HUES48 (cell line): Measurements from ENCODE around the gene SPDYE17.
"Not testable (repeated sequence)": the region's sequence is repeated elsewhere in the genome, so short reads cannot be mapped to it uniquely, and the experiment has no call there.

ENCODE experiments used
- H3K27ac ChIP-seq: one replicate; pipeline ENCODE4 v1.7.0; 2013; ENCODE audit warnings: low read depth, low read length, inconsistent platforms
- H3K27me3 ChIP-seq: 2 replicates; pipeline ENCODE4 v1.6.1; 2013; ENCODE audit warnings: mild to moderate bottlenecking, low read length; ENCODE audit not compliant: control insufficient read depth, insufficient read depth
- H3K36me3 ChIP-seq: 2 replicates; pipeline ENCODE4 v1.6.1; 2013; ENCODE audit warnings: low read length; ENCODE audit not compliant: control insufficient read depth, insufficient read depth
- H3K4me1 ChIP-seq: 2 replicates; pipeline ENCODE4 v1.6.1; 2013; ENCODE audit warnings: mild to moderate bottlenecking, low read length; ENCODE audit not compliant: control insufficient read depth, insufficient read depth
- H3K4me3 ChIP-seq: 2 replicates; pipeline ENCODE4 v1.5.1; 2013; ENCODE audit warnings: mild to moderate bottlenecking, low read depth, low read length
- H3K9ac ChIP-seq: 2 replicates; pipeline ENCODE4 v1.6.1; 2013; ENCODE audit warnings: mild to moderate bottlenecking, low read depth, low read length, moderate library complexity
- H3K9me3 ChIP-seq: 2 replicates; pipeline ENCODE4 v1.6.1; 2013; ENCODE audit warnings: low read length; ENCODE audit not compliant: control insufficient read depth, insufficient read depth

SPDYE17 gene

DNA sequence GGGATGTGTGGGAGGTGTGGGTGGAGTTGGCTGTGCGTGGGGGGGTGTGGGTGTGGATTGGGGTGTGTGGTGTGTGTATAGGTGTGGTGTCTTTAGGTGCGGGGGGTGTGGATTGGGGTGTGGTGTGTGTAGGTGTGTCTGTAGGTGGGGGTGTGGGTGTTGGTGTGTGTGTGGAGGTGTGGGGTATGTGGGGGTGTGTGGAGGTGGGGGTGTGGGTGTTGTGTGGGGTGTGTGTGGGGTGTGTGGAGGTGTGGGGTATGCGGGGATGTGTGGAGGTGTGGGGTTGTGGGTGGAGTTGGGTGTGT is 33.9 kb downstream of the SPDYE17 start:
- Histone ChIP-seq H3K4me1 (no peaks in the 10 kb centered on the region), H3K27me3 (no peaks in the 10 kb centered on the region), H3K27ac (no peak overlapping the region), H3K36me3 (peaks cover 2% of the 10 kb centered on the region; the same call in 1 of the 2 replicates), H3K4me3 (no peak overlapping the region), H3K9me3 (no peaks in the 10 kb centered on the region), H3K9ac (no peak overlapping the region)

DNA sequence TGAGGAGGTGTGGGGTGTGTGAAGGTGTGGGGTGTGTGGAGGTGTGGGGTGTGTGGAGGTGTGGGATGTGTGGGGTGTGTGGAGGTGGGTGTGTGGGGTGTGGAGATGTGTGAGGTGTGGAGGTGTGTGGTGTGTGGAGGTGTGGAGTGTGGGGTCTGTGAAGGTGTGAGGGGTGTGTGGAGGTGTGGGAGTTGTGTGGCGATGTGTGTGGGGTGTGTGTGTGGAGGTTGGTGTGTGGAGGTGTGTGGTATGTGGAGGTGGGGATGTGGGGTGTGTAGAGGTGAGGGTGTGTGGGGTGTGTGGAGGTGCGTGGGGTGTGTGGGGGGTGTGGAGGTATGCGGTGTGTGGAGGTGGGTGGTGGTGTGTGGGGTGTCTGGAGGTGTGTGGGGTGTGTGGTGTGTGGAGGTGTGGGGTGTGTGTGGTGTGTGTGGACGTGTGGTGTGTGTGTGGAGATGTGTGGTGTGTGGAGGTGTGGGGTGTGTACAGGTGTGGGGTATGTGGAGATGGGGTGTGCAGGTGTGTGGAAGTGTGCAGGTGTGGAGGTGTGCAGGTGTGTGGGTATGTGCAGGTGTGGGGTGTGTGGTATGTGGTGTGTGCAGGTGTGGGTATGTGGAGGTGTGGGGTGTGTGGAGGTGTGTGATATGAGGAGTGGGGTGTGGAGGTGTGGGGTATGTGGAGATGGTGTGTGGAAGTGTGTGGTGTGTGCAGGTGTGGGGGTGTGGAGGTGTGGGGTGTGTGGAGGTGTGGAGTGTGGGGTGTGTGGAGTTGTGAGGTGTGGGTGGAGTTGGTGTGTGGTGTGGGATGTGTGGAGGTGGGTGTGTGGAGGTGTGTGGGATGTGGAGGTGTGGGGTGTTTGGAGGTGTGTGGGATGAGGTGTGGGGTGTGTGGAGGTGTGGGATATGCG is 34.5 kb downstream of the SPDYE17 start:
- H3K4me3 ChIP-seq: no peak overlapping the region
- no peaks in the 10 kb centered on the region for H3K4me1 ChIP-seq
- no peak overlapping the region for H3K9ac ChIP-seq
- peaks cover 2% of the 10 kb centered on the region; the same call in 1 of the 2 replicates for H3K36me3 ChIP-seq
- H3K9me3 ChIP-seq: no peaks in the 10 kb centered on the region
- H3K27me3 ChIP-seq: no peaks in the 10 kb centered on the region
- H3K27ac ChIP-seq: no peak overlapping the region

DNA sequence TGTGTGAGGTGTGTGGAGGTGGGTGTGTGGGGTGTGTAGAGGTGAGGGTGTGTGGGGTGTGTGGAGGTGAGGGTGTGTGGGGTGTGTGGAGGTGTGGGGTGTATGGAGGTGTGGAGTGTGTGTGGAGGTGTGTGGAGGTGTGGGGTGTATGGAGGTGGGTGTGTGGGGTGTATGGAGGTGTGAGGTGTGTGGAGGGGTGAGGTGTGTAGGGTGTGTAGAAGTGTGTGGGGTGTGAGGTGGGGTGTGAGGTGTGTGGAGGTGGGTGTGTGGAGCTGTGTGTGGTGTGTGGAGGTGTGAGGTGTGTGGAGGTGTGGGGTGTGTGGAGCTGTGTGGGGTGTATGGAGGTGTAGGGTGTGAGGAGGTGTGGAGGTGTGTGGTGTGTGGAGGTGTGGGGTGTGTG is 35.2 kb downstream of the SPDYE17 start:
- not testable (repeated sequence) for H3K9ac ChIP-seq, H3K36me3 ChIP-seq, H3K27me3 ChIP-seq, H3K9me3 ChIP-seq, H3K4me3 ChIP-seq, H3K4me1 ChIP-seq, H3K27ac ChIP-seq

DNA sequence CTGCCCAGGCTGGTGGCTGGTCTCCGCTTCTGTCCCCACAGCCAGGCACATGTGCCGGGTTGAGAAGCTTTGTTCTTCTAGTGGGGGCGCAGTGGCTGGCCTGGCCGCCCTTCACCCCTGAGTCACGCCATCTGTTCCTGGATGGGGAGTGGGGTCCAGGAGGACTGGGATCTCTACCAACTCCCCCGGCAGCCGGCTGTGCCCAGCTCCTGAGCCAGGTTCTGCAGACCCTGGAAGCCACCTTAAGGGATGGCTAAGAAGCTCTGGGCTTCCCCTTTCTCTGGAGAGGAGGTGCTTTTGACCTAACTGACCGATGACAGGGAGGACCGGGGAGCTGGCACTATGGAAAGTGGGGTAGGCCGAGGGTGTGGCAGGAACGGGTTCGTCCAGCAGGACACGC is 37.9 kb downstream of the SPDYE17 start:
- H3K4me3 ChIP-seq, H3K9ac ChIP-seq, H3K27ac ChIP-seq, H3K9me3 ChIP-seq, H3K4me1 ChIP-seq, H3K27me3 ChIP-seq, H3K36me3 ChIP-seq: not testable (repeated sequence)

DNA sequence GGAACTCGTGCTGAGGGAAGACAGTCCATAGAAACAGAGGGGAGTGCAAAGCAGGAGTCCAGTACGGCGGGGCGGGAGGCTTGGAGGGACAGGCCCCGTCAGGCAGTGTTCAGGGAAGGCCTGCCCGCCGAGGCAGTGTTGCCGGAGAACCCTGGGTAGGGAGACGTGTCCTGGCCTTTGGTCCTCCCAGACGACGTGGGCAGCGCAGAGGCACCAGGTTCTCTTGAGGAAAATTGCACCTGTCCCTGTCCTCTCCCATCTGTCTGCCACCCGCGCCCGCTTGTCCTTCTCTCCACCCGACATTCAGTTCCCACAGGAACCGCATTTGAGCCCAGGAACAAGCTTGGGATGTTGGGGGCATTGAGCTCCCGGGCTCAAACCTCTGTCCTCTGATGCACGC is 38.3 kb downstream of the SPDYE17 start:
- H3K9ac ChIP-seq, H3K9me3 ChIP-seq, H3K4me3 ChIP-seq, H3K4me1 ChIP-seq, H3K27ac ChIP-seq, H3K36me3 ChIP-seq, H3K27me3 ChIP-seq: not testable (repeated sequence)

DNA sequence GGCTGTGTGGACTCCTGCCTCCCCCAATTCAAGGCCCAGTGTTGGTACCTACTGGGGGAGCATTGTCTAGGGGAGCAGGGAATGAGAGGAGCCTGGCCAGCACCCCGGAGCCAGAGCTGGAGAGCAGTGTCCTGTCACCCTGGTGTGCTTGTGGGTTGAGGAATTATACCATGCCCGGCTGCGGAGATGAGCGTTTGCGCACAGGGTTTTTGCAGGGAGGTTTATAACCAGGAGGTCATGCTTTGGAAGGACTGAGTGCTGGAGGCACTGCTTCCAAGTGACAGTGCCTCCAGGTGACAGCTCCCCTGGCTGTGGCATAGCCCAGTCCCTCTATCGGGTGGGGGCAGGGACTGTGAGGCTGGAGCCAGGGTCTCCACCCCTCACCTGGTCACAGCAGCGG is 39.3 kb downstream of the SPDYE17 start:
- not testable (repeated sequence) for H3K4me1 ChIP-seq, H3K27ac ChIP-seq, H3K4me3 ChIP-seq, H3K9me3 ChIP-seq, H3K36me3 ChIP-seq, H3K27me3 ChIP-seq, H3K9ac ChIP-seq

DNA sequence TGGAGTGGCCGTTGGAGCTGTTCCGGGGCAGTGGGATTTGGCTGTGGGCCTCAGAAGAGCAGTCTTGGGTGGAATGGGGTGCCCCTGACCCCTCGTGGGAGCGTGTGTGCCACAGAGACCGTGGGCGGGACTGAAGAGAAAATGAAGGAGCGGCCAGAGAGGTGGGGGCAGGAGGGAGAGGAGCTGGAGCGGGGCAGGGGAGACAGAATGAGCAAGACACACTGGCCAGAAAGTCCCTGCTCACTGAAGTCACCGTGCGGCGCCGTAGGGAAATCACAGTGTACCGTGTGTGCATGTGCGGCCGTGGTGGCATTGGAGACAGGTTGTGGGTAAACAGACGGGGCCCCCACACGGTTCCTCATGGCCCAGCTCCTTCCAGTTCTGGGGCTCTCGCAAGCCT is 40.0 kb downstream of the SPDYE17 start:
- not testable (repeated sequence) for H3K36me3 ChIP-seq, H3K27ac ChIP-seq, H3K9ac ChIP-seq, H3K4me1 ChIP-seq, H3K4me3 ChIP-seq, H3K27me3 ChIP-seq, H3K9me3 ChIP-seq

DNA sequence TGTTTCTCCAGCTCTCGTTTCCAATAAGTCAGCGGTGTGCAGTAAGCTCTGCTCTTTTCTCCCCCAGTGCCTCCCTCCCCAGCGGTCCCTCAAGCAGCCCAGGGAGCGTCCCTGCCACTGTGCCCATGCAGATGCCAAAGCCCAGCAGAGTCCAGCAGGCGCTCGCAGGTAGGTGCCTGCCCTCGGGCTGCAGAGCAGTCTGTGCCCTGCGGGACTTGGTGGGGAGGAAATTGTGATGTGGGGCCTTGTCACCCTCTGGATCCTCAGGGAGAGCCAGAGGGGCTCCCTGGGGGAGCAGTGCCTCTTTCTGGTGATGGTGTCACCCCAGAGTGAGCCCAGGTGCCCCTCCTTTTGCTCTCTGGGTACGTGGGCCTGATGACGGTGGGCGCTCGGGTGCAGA is 42.0 kb downstream of the SPDYE17 start:
- not testable (repeated sequence) for H3K27ac ChIP-seq, H3K4me3 ChIP-seq, H3K9me3 ChIP-seq, H3K4me1 ChIP-seq, H3K36me3 ChIP-seq, H3K27me3 ChIP-seq, H3K9ac ChIP-seq

DNA sequence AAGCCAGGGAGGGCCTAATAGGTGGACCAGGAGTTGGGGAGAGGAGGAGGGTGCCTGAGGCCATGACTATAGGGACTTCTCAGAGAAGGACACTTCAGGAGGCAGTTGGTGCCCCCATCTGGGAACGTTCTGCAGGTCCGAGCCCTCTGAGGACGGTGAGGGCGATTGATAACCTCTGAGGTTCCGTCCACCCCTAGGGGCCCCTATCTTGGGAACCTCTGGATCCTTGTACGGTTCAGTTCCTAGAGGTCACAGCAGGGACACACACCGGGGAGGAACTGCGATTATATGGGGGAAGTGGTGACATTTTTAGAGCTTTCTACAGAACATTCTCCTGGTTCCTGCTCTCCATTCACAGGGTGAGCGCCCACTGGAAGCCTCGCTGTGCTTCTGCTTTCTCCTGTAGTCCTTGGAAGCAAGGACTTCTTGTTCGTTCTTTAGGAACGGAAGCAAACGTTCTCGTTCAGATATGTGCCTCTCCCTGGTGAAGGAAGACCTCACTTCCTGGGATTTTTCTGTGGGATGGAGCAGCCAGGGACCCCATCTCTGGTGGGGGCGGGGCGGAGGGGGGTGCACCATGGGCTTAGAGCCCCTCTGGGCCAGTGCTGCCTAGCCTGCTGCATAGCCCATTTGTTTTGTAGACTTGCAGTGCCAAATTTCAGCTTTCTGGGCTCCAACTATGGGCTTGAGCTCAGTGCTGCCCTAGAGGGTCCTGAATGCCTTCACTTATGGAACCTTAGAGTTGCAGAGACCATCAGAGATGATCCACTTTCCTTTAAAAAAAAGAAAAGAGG is 46.0 kb downstream of the SPDYE17 start:
- not testable (repeated sequence) for H3K4me1 ChIP-seq, H3K9me3 ChIP-seq, H3K27ac ChIP-seq, H3K4me3 ChIP-seq, H3K36me3 ChIP-seq, H3K27me3 ChIP-seq, H3K9ac ChIP-seq

DNA sequence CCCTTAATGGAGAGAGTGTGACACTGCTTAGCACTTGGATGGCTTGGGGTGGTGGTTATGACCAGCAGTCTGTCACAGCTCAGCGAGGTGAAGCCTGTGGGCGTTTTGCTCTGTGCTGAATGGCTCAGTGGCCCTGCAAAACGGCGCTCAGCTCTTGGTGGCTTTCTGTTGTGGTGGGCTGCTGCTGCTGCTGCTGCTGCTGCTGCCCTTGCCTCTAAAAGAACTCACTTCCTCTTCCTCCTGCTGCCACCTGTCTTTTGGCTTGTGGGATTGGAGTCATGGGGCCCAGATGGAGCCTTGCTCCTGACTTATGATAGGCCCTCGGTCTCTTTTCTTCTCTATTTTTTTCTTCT is 47.4 kb downstream of the SPDYE17 start:
- H3K9ac ChIP-seq, H3K27ac ChIP-seq, H3K36me3 ChIP-seq, H3K27me3 ChIP-seq, H3K4me3 ChIP-seq, H3K9me3 ChIP-seq, H3K4me1 ChIP-seq: not testable (repeated sequence)

DNA sequence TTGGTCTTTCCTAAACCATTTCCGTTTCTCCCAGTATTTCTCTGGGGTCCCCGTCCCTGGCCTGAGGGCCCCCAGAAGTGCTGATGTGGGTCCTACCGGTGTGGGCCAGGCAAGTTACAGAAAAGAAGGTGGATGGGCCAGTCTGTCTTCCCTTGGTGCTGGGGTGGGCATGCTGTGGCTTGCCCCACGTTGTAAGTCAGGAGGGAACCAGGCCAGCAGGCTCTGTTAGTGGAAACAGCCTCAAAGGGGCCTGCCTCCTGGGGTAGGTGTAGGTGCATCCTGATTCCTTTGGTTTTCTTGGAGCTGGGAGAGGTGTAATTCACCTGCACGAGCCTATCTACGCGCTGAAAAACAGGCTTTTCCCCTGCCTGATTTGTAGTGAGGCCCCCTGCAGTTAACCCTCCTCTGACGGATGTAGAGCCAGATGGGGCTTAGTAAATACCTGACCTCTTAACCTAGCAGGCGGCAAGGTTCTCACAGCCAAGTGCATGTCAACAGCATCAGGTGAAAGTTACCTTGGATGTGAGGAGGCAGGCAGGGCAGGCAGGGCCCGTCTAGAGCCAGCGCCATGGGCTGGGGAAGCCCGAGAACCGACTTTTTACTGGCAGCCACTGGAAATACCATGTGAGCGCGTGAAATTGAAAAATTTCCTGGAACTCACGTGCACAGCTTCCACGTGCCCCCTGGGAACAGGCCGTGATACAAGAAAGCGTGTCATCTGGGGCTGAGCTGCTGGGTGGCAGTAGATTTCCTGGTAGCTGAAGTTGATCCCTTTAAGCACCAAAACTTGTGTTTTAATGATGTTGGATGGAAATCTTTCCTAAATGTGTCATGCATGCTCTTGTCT is 48.0 kb downstream of the SPDYE17 start:
- not testable (repeated sequence) for H3K9ac ChIP-seq, H3K27ac ChIP-seq, H3K9me3 ChIP-seq, H3K36me3 ChIP-seq, H3K4me1 ChIP-seq, H3K27me3 ChIP-seq, H3K4me3 ChIP-seq
